Heart left ventricle (tissue), 16 donors: ENCODE measurements around the gene CSMD2. TPM values are rescaled to one million over a fixed set of nuclear protein-coding genes. Genes with fewer than 3 reads are reported as not detected.

ENCODE experiments used
- ATAC-seq, 4 donors: fragments of 200-7000 bp; cut with Tn5 transposase; one replicate each; pipeline ENCODE4 v1.9.1; 2020 to 2022; ENCODE audit warnings: moderate library complexity in 4 of 4, mild to moderate bottlenecking in 3 of 4, moderate number of reproducible peaks in 1 of 4
- DNase-seq, 5 donors: peaks; one replicate each; pipeline ENCODE4 v3.0.0-alpha.2; 2020
- H3K27ac ChIP-seq, 12 donors: fragments of 200-600 bp; sonication (generic) in 4 of 12; one replicate each; pipeline versions ENCODE4 v1.5.0 to v1.8.0; 2016 to 2022; ENCODE audit warnings: mild to moderate bottlenecking in 2 of 12
- H3K27me3 ChIP-seq, 9 donors: fragments of 200-600 bp; sonication (generic) in 2 of 9; one replicate each; pipeline versions ENCODE4 v1.5.1 to v1.8.0; 2016 to 2022; ENCODE audit warnings: mild to moderate bottlenecking in 3 of 9
- H3K36me3 ChIP-seq, 9 donors: fragments of 200-600 bp; sonication (generic) in 2 of 9; one replicate each; pipeline versions ENCODE4 v1.5.0 to v1.8.0; 2018 to 2022; ENCODE audit warnings: mild to moderate bottlenecking in 2 of 9
- H3K4me1 ChIP-seq, 12 donors: fragments of 200-600 bp; sonication (generic) in 4 of 12; one replicate each; pipeline versions ENCODE4 v1.5.0 to v1.8.0; 2016 to 2022; ENCODE audit warnings: mild to moderate bottlenecking in 3 of 12
- H3K4me3 ChIP-seq, 12 donors: fragments of 200-600 bp; sonication (generic) in 4 of 12; one replicate each; pipeline versions ENCODE4 v1.5.0 to v1.8.0; 2017 to 2022; ENCODE audit warnings: mild to moderate bottlenecking in 9 of 12, moderate library complexity in 4 of 12
- H3K9me3 ChIP-seq, 12 donors: fragments of 200-600 bp; sonication (generic) in 4 of 12; one replicate each; pipeline versions ENCODE4 v1.5.0 to v1.8.0; 2016 to 2022; ENCODE audit warnings: mild to moderate bottlenecking in 1 of 12
- POLR2A ChIP-seq, 2 donors: fragments of 450-650 bp; IDR thresholded peaks; one replicate each; pipeline ENCODE4 v1.6.1; 2017; ENCODE audit warnings: antibody characterized with exemption in 2 of 2, mild to moderate bottlenecking in 2 of 2, moderate library complexity in 2 of 2
- WGBS, 4 donors: extraction: QIAGEN DNeasy Blood & Tissue Kit in 2 of 4; methylation state at CpG; one replicate each; pipeline versions ENCODE4 v1.1.5 to v1.1.7; 2013 to 2018; 5-methylcytosine and 5-hydroxymethylcytosine counted together
- intact Hi-C, 10 donors: fragments of 100-400 bp; cut with DNase I; formaldehyde crosslinking; loops; one replicate each; pipeline versions ENCODE4 v1.11.1 to v1.14.2; 2022
- polyA plus RNA-seq, 2 donors: library from polyadenylated mRNA; stranded (reverse); fragments of 200-250 nt; gene quantifications; one replicate each; pipeline ENCODE4 v1.2.3, GENCODE V29; 2013
- total RNA-seq, 9 donors: library from RNA; depleted of rRNA in 2 of 9; stranded (reverse); fragments of >200 nt in 2 of 9; fragmentation: NEBNext Ultra II Directional in 3 of 9; extraction: Animal tissue kit (Norgen Biotek cat#: 25700) in 3 of 9; gene quantifications; one replicate each; pipeline versions ENCODE4 v1.1.0 to v1.2.4, GENCODE V29; 2016 to 2023
- TF ChIP-seq, protein P1 (sequence below), 12 donors: fragments of 200-600 bp; sonication (generic) in 4 of 12; IDR thresholded peaks; one replicate each; pipeline versions ENCODE4 v1.5.0 to v1.8.0; 2018 to 2022; ENCODE audit warnings: antibody characterized with exemption in 12 of 12, mild to moderate bottlenecking in 5 of 12
- donor health status: ischemic (EF 13 %, LVEDD 7.1; RV severe dilation, severe dysfunction).
- donor health status: healthy with polysubstance abuse.
- donor health status: DM: no; HTN: yes; CAD: no.
- donor health status: DM: no; HTN: no; CAD: no.
- donor health status: ischemic (EF 25% LVEDD 6.9; RV normal size, moderate dysfunction).
- donor health status: ischemic (EF 25% LVEDD 5.7; RV mildly dilated, moderate dysfunction).
- donor health status: healthy.
- donor health status: DM: yes; HTN: yes; CAD: no.
- donor health status: ischemic (EF 35%, LVEDD 5.7; RV mildly dilated, moderate dysfunction).
- donor health status: nonischemic (EF 11% LVEDD 7.7; RV severe dilation, severe dysfunction).
- donor health status: DM: yes; HTN: yes; CAD: no.
- donor health status: PGD.
- donor health status: ischemic (EF 29% LVEDD 5.4; RV normal size, mild dysfunction).
- donor health status: nonischemic (EF 23%, LVEDD 6.1; RV moderate dilation, normal function).

Gene CSMD2
- total and polyA plus RNA-seq, 11 donors, result 0.02 to 0.79 (median 0.22) TPM

DNA sequence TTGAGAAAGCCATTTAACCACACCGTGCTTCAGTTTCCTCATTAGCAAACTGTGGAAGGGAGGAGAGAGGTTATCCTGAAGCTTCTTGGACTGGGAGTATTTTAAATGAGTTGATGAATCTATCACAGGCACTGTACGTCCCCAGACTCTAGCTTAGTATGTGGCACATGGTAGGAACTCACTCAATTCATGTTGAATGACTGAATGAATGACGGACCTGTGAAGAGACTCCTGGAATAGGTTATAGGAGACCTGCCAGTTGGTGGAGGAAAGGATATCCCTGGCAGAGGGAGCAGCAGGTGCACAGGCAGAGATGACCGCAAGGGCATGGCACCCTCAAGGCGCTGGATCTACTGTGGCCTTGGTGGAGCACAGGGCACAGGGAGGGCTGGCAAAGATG, 182.6 kb downstream of the CSMD2 start:
- intact Hi-C loops, result no loop called here
- Histone ChIP-seq H3K27me3 (peaks cover 0 to 6% (median 0%) of the 10 kb centered on the region in 9 donors), H3K27ac (no peak overlapping the region), H3K36me3 (no peaks in the 10 kb centered on the region), H3K4me3 (no peak overlapping the region), H3K4me1 (peaks cover 0 to 23% (median 8%) of the 10 kb centered on the region in 12 donors), H3K9me3 (no peaks in the 10 kb centered on the region)
- DNase-seq (no peak), ATAC-seq (no peak)
- WGBS, 4 donors, result 82 to 89% (median 86%) methylated on average over 5 of the region's 5 CpGs
- TF ChIP-seq, protein P1, sequence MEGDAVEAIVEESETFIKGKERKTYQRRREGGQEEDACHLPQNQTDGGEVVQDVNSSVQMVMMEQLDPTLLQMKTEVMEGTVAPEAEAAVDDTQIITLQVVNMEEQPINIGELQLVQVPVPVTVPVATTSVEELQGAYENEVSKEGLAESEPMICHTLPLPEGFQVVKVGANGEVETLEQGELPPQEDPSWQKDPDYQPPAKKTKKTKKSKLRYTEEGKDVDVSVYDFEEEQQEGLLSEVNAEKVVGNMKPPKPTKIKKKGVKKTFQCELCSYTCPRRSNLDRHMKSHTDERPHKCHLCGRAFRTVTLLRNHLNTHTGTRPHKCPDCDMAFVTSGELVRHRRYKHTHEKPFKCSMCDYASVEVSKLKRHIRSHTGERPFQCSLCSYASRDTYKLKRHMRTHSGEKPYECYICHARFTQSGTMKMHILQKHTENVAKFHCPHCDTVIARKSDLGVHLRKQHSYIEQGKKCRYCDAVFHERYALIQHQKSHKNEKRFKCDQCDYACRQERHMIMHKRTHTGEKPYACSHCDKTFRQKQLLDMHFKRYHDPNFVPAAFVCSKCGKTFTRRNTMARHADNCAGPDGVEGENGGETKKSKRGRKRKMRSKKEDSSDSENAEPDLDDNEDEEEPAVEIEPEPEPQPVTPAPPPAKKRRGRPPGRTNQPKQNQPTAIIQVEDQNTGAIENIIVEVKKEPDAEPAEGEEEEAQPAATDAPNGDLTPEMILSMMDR (IDR thresholded peaks at IDR 0.05), result no peak
- TF ChIP-seq POLR2A (IDR thresholded peaks at IDR 0.05), result no peak

DNA sequence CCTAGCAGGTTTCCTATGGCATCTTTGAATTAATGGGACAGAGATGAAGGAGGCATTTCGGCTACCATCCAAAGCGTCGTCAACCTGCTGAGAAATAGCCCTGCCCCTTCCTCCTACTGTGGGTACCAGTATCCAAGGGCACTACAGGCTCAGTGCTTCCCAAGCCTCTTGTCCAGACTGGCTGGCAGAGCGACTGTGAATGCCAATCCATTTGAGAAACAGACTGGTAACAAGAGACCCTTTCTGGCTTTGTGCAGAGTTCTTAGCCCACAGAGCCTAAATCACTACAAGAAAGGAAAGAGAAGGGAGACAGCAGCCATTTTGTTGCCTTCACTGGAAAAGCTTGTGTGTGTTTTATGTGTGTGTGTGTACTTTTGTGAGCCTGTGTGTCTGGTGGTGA, 185.7 kb downstream of the CSMD2 start:
- peaks cover 0 to 6% (median 0%) of the 10 kb centered on the region in 9 donors for H3K27me3 ChIP-seq
- no peak overlapping the region for H3K27ac ChIP-seq
- no peaks in the 10 kb centered on the region for H3K9me3 ChIP-seq
- H3K4me1 ChIP-seq, result peaks cover 0 to 8% (median 3%) of the 10 kb centered on the region in 12 donors
- ATAC-seq (no peak), DNase-seq (no peak)
- no peaks in the 10 kb centered on the region for H3K36me3 ChIP-seq
- no peak for TF ChIP-seq POLR2A (IDR thresholded peaks at IDR 0.05)
- TF ChIP-seq, protein P1 (IDR thresholded peaks at IDR 0.05), result no peak
- intact Hi-C loops, result no loop called here
- H3K4me3 ChIP-seq, result no peak overlapping the region
- WGBS, 4 donors, result 78 to 85% (median 81%) methylated on average over 4 of the region's 4 CpGs

DNA sequence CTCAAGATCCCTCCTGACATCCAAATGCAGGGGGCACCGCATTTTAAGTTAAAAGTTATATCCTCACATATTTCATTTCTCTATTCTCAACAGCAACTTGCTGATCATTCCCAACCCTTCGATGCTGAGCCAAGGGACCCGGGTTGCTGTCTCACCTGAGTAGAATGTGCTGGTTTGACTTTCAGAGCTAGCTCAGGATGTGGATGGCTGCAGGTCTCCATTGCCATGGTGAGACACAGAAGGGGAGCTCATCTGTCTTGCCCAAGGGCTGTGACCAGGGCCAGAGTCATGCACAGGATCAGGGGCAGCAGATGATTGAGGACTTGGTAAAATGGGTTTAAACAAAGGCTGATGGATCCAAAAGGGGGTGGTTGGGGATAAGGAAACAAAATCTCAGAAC, 189.1 kb downstream of the CSMD2 start:
- TF ChIP-seq POLR2A (IDR thresholded peaks at IDR 0.05), result no peak
- TF ChIP-seq, protein P1 (IDR thresholded peaks at IDR 0.05), result no peak
- H3K4me1 ChIP-seq, result peaks cover 0 to 36% (median 14%) of the 10 kb centered on the region in 12 donors
- 78 to 100% (median 86%) methylated on average over 3 of the region's 3 CpGs for WGBS, 4 donors
- DNase-seq (no peak), ATAC-seq (no peak)
- H3K36me3 ChIP-seq, result no peaks in the 10 kb centered on the region
- no peaks in the 10 kb centered on the region for H3K9me3 ChIP-seq
- no peak overlapping the region for H3K4me3 ChIP-seq
- peaks cover 0 to 6% (median 0%) of the 10 kb centered on the region in 9 donors for H3K27me3 ChIP-seq
- intact Hi-C loops, result no loop called here
- no peak overlapping the region for H3K27ac ChIP-seq

DNA sequence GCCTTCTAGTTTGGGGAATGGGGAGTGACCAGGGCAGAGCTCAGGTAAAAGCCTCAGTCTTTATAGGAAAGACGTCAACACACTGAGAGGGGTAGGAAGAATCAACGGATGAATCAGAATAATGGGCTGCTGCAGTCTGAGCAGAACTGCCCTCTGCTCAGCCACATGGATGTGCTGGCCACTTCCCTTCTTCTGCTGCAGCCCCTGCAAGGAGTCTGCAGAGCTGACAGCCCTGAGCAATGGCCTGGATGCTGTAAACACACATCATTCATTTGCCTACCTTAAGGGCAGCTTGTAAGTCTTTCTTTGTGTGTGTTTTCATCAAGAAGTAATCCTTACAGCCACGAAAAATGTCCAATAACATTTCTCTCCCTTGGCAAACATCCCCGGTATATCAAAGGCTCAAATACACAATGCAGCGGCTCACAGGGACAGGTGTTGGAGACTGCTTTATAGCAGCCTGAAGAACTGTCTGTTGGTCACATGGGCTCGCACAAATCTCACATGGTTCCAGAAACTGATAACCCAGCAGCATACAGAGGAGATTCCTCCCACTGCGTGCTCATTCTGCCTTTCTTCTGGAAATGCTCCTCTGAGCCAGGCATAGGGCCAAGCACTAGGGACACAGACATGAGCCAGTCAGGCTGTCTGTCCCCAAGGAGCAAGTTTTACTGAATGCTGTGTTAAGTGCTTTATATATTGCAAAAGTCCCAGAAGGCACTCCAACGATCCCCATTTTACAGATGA, 191.1 kb downstream of the CSMD2 start:
- H3K27me3 ChIP-seq, result peaks cover 0 to 6% (median 0%) of the 10 kb centered on the region in 9 donors
- WGBS, 4 donors, result 27 to 38% (median 33%) methylated on average over 8 of the region's 8 CpGs
- no peak for DNase-seq
- no peak overlapping the region for H3K27ac ChIP-seq
- H3K9me3 ChIP-seq, result no peaks in the 10 kb centered on the region
- H3K4me3 ChIP-seq, result no peak overlapping the region
- no peaks in the 10 kb centered on the region for H3K36me3 ChIP-seq
- TF ChIP-seq, protein P1 (IDR thresholded peaks at IDR 0.05), result no peak
- no peak for TF ChIP-seq POLR2A (IDR thresholded peaks at IDR 0.05)
- H3K4me1 ChIP-seq, result peaks cover 0 to 36% (median 14%) of the 10 kb centered on the region in 12 donors
- intact Hi-C loops, result no loop called here
- peak in 2 of 4 donors; percentile 10 to 14 for ATAC-seq
